Activated T-helper 1 cell treated with anti-CD3 and anti-CD28 coated beads, Interleukin-2, amount 50 U/mL, for 16 hours (primary cell): ENCODE results near the gene PCDH11Y.
"Not testable (repeated sequence)": the region's sequence is repeated elsewhere in the genome, so short reads cannot be mapped to it uniquely, and the experiment has no call there.

ENCODE experiments used
- DNase-seq, 2 donors: peaks; one replicate each; pipeline ENCODE4 v3.0.0-alpha.2; 2020; ENCODE audit warnings: low read depth in 1 of 2, low spot score in 1 of 2

Gene PCDH11Y, protein sequence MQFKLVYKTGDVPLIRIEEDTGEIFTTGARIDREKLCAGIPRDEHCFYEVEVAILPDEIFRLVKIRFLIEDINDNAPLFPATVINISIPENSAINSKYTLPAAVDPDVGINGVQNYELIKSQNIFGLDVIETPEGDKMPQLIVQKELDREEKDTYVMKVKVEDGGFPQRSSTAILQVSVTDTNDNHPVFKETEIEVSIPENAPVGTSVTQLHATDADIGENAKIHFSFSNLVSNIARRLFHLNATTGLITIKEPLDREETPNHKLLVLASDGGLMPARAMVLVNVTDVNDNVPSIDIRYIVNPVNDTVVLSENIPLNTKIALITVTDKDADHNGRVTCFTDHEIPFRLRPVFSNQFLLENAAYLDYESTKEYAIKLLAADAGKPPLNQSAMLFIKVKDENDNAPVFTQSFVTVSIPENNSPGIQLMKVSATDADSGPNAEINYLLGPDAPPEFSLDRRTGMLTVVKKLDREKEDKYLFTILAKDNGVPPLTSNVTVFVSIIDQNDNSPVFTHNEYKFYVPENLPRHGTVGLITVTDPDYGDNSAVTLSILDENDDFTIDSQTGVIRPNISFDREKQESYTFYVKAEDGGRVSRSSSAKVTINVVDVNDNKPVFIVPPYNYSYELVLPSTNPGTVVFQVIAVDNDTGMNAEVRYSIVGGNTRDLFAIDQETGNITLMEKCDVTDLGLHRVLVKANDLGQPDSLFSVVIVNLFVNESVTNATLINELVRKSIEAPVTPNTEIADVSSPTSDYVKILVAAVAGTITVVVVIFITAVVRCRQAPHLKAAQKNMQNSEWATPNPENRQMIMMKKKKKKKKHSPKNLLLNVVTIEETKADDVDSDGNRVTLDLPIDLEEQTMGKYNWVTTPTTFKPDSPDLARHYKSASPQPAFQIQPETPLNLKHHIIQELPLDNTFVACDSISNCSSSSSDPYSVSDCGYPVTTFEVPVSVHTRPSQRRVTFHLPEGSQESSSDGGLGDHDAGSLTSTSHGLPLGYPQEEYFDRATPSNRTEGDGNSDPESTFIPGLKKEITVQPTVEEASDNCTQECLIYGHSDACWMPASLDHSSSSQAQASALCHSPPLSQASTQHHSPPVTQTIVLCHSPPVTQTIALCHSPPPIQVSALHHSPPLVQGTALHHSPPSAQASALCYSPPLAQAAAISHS (N-terminal part only)

DNA sequence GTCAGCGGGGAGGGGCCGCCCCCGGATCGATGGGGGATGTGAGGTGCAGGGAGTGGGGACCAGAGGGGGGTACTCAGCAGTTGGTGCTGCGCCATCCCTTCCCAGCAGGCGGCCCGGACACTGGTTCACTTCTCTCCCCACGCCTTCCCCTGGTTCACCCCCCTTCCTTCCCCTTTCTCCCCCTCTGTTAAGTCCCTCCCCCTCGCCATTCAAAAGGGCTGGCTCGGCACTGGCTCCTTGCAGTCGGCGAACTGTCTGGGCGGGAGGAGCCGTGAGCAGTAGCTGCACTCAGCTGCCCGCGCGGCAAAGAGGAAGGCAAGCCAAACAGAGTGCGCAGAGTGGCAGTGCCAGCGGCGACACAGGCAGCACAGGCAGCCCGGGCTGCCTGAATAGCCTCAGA lies at the start of gene PCDH11Y:
Gene PCDH11Y, plus strand, starts transcription at position 240 of the 400 bp plus-strand sequence. CDS start 56,804 bp downstream, outside the sequence.
- DNase-seq, result not testable (repeated sequence)

- not testable (repeated sequence) for DNase-seq
These were observed 32.2 kb upstream of the PCDH11Y start for GRCh38 chrY:4967894-4968293.

DNA sequence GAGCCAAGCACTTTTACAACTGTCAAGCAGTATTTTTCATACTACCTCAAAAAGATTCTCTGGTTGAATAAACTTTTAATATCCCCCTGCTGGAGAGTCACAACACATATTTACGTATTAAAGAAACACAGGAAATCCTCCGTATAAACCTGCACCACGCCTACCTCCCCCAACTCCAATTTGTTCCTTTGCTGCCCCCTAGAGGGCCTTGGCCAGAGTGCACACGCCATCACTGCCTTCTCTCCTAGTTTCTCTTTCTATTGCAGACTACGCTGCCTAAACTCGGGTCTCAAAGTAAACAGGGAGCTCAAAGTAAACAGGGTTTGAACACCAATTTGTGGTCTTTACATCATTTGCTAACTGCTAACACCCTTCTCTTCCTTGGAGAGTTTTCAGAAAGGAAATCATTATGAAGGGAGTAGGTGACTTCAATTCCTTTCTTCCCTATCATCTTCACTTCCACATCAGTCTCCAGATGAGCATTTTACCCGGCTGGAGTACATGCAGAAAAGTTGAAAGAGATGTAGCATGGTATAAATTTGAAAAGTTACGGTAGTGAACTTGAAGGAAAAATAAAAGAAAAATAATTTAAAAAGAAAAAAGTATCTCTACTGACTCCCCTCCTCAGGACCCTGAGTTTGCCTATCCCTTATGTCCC lies 8.2 kb upstream of the PCDH11Y start:
- DNase-seq, result not testable (repeated sequence)

GRCh38 chrY:4994892-4995291 lies 5.2 kb upstream of the PCDH11Y start:
- not testable (repeated sequence) for DNase-seq

- not testable (repeated sequence) for DNase-seq
These were observed 2.5 kb downstream of the PCDH11Y start for GRCh38 chrY:5002476-5003184.

GRCh38 chrY:5038972-5039523 lies 39.0 kb downstream of the PCDH11Y start:
- not testable (repeated sequence) for DNase-seq

DNA sequence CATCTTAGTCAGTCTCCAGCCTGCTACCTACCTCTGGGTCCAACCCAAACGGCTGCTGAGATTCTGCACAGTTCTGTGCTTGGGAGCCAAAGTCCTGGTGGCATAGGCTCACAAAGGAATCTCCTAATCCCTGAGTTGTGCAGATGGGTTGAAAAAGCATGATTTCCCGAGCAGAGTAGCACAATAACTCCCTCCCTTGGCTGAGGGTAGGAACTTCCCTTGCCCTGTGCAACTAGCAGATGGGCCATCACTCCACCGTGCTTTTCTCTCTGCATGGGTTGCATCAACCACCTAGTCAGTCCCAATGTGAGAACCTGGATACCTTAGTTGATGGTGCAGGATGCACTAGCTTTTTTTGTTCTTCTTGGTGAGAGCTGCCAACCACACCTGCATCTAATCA lies 82.9 kb downstream of the PCDH11Y start:
- not testable (repeated sequence) for DNase-seq

DNA sequence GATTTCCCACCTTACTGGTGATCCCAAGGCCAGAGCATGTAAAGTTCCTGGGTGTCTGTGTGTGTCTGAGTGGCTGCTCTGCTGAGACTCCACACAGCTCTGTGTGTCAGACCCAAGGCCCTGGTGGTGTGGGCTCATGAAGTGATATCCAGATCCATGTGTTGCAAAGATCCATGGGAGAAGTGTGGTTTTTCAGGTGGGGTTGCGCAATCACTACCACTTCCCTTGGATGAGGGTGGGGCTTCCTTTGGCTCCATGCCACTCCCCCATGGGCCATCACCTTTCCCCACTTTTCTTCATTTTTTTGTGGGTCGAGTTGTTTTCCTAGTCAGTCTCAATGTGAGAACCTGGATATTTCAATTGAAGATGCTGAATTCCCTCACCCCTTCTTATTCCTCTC lies 182.9 kb downstream of the PCDH11Y start:
- not testable (repeated sequence) for DNase-seq

DNA sequence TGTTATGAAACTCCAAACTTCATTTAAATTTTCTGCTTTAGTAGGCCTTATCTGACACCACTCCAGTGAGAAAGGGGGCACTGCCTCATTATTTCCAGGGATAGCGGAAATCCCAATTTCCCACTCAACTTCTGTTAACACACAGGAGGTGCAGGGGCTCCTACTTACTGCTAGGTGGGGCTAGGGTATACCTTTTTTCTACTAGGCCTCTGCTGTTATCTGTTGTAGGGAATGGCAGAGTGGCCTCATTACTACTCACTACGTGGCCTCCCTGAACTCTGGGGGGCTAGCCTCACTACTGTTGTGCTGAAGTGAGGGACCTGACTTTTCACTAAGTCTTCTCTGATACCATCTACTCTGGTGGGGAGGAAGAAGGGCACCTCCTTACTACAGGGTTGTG lies 215.0 kb downstream of the PCDH11Y start:
- DNase-seq, result not testable (repeated sequence)

DNA sequence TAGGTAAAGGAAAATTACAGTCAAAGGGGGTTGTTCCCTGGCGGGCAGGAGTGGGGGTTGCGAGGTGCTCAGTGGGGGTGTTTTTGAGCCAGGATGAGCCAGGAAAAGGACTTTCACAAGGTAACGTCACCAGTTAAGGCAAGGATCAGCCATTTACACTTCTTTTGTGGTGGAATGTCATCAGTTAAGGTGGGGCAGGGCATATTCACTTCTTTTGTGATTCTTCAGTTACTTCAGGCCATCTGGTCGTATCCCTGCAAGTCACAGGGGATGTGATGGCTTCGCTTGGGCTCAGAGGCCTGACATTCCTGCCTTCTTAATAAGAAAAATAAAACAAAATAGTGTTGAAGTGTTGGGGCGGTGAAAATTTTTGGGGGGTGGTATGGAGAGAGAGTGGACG lies 324.8 kb downstream of the PCDH11Y start:
- not testable (repeated sequence) for DNase-seq

GRCh38 chrY:5342220-5342619 lies 342.1 kb downstream of the PCDH11Y start:
- not testable (repeated sequence) for DNase-seq

GRCh38 chrY:5543705-5544104 lies 543.6 kb downstream of the PCDH11Y start:
- DNase-seq, result not testable (repeated sequence)

- not testable (repeated sequence) for DNase-seq
These were observed 638.5 kb downstream of the PCDH11Y start for GRCh38 chrY:5638589-5638988.

- DNase-seq, result not testable (repeated sequence)
These were observed 679.2 kb downstream of the PCDH11Y start for GRCh38 chrY:5679265-5679664.

DNA sequence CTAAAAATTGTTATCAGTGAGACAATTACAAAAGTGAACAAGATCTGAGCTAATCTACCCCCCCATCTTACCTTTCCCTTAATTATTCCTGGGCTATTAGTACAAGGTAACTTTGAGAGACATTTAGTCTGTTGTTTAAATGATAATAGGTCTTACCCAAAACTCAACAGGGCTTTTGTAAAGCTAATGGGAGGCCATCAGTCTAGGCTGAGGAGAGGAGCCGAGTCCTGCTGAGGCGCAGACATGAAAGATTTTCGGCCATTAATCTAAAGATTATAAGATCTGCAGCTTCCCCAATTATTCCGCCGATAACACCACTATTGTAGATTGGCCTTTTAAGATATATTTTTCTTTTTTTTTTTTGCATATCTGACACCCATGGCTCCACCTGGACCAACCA lies 708.6 kb downstream of the PCDH11Y start:
- DNase-seq, result not testable (repeated sequence)

DNA sequence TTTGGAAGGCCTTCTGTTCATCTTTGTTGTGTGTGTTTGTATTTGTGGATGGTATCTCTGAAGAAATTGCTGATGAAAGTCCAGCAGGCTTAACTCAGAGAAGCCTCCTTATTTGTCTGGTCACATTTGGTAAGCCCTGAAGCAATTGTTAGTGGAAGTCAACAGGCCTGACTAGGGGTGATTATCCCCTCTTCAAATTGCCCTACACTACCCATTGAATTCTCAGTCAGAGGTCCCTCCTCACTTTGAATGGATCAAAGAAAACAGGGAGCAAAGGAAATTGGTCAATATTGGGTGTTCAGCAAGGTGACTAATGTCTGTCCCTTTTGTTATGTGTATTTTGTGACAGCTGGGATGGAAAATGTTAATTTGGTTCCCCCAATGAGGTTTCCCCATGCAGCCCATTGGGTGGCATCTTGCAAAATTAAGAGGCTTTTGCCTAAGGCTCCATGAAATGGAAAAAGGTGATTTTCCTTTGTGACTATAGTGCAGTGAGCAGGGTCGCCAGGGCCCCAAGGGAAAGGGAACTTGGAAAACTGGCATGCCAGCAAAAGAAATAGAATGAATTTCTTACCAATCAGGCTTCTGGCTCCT lies 709.8 kb downstream of the PCDH11Y start:
- not testable (repeated sequence) for DNase-seq

GRCh38 chrY:5761403-5761802 lies 761.3 kb downstream of the PCDH11Y start:
- DNase-seq, result not testable (repeated sequence)

DNA sequence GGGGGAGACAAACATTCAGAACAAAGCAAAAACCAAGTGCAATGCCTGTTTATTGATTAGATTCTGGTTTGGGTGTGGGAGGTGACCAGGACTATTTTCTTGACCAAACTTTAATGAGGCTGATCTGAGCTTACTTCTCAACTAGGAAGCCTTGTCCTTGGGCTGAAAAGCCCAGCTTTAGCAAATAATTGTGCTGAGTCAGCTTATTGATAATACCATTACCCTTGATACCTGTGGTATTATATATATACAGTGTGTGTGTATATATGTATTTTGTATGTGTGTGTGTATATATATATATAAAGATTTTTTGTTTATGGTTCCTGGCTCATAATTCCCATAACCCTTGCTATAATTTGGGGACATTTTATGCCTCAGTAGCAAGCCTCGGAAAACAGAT lies 776.4 kb downstream of the PCDH11Y start:
- DNase-seq, result not testable (repeated sequence)
